Endothelial cell of umbilical vein (primary cell): ENCODE measurements around the gene NXT1.

Experiments
- POLR2AphosphoS5 ChIP-seq: IDR thresholded peaks from 2 replicates; pipeline ENCODE4 v1.6.1; 2012; ENCODE audit warnings: low read depth, mild to moderate bottlenecking, control low read depth, low read length, moderate library complexity; ENCODE audit not compliant: insufficient read depth
- TF ChIP-seq, protein P1 (sequence below), 2 donors: IDR thresholded peaks; 1 replicate in 1 of 2; 2 replicates in 1 of 2; pipeline ENCODE4 v1.5.1; 2011; ENCODE audit warnings: low read length in 2 of 2, mild to moderate bottlenecking in 2 of 2, moderate library complexity in 2 of 2, control low read depth in 1 of 2, inconsistent platforms in 1 of 2, low read depth in 1 of 2; ENCODE audit not compliant: insufficient read depth in 1 of 2; ENCODE audit errors: extremely low read depth in 1 of 2

DNA sequence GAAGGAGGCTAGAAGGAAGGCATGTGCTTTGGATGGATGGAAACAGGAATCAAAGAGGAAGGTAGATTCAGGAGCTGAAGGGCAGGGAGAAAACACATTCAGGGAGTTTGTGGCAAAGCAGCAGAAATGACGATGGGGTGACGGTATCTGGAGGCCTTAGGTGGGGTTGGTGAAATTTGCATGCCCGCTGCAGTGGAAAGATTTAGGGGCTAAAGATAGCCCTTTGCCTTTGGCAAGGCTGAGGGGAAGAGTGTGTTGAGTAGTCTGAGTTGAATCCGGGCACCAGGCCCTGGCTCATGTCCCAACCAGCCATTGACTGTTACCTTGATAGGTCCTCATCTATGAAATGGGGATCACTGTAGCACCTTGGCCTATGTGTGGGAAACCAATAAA lies 12.7 kb downstream of the NXT1 start:
- TF ChIP-seq POLR2AphosphoS5 = no peak
- TF ChIP-seq, protein P1, sequence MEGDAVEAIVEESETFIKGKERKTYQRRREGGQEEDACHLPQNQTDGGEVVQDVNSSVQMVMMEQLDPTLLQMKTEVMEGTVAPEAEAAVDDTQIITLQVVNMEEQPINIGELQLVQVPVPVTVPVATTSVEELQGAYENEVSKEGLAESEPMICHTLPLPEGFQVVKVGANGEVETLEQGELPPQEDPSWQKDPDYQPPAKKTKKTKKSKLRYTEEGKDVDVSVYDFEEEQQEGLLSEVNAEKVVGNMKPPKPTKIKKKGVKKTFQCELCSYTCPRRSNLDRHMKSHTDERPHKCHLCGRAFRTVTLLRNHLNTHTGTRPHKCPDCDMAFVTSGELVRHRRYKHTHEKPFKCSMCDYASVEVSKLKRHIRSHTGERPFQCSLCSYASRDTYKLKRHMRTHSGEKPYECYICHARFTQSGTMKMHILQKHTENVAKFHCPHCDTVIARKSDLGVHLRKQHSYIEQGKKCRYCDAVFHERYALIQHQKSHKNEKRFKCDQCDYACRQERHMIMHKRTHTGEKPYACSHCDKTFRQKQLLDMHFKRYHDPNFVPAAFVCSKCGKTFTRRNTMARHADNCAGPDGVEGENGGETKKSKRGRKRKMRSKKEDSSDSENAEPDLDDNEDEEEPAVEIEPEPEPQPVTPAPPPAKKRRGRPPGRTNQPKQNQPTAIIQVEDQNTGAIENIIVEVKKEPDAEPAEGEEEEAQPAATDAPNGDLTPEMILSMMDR (IDR thresholded peaks at IDR 0.05; ENCODE audit: extremely low read depth in 1 of 2, insufficient read depth in 1 of 2, low read depth in 1 of 2, low read length in 2 of 2) = no peak
